Head of caudate nucleus (tissue), 42 donors: ENCODE measurements around the gene CEP97.
"Not testable (repeated sequence)": the region's sequence is repeated elsewhere in the genome, so short reads cannot be mapped to it uniquely, and the experiment has no call there.

ENCODE experiments used
- DNase-seq, 42 donors: peaks; one replicate each; pipeline versions ENCODE4 v3.0.0 to v3.0.0-alpha.2; 2020 to 2021; ENCODE audit warnings: mixed read lengths in 7 of 42
- intact Hi-C: fragments of 100-400 bp; cut with DNase I; formaldehyde crosslinking; loops from one replicate; pipeline ENCODE4 v1.15.0; 2022

The CEP97 gene

GRCh38 chr3:101741914-101742313 lies 17.5 kb downstream of the CEP97 start:
- intact Hi-C loops, DNase-seq: not testable (repeated sequence)

DNA sequence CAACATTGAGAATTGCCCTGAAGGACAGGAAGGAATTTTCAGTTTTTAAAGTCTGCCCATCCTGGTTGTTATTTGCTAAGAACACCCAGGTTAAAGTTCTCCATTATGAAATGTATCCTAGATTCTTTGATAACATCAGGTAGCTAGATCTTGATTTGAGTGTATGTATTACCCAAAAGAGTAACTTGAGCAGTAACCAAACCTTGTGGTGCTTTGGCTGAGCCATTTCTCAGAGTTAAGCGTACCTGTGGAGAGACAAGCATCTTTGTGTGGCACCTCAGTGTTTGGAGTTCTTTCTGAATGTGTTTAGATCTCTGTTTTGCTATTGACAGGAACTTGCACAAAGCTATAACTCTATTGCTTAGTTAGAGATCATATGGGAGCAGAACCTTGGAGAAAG lies 20.4 kb downstream of the CEP97 start:
- intact Hi-C loops = no loop called here
- no peak for DNase-seq

- intact Hi-C loops, DNase-seq: not testable (repeated sequence)
Measured at GRCh38 chr3:101745934-101746333, 21.5 kb downstream of the CEP97 start.

DNA sequence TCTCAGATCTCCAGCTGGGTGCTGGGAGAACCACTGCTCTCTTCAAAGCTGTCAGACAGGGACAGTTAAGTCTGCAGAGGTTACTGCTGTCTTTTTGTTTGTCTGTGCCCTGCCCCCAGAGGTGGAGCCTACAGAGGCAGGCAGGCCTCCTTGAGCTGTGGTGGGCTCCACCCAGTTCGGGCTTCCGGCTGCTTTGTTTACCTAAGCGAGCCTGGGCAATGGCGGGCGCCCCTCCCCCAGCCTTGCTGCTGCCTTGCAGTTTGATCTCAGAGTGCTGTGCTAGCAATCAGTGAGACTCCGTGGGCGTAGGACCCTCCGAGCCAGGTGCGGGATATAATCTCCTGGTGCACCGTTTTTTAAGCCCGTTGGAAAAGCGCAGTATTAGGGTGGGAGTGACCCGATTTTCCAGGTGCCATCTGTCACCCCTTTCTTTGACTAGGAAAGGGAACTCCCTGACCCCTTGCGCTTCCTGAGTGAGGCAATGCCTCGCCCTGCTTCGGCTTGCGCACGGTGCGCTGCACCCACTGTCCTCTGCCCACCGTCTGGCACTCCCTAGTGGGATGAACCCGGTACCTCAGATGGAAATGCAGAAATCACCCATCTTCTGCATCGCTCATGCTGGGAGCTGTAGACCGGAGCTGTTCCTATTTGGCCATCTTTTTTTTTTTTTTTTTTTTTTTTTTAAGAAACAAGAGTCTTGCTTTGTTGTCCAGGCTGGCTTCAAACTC lies 29.1 kb downstream of the CEP97 start:
- intact Hi-C loops, DNase-seq: not testable (repeated sequence)

GRCh38 chr3:101758224-101758623 lies 33.8 kb downstream of the CEP97 start:
- peak in 22 of 42 donors; percentile 11 to 74 (median 32) for DNase-seq

DNA sequence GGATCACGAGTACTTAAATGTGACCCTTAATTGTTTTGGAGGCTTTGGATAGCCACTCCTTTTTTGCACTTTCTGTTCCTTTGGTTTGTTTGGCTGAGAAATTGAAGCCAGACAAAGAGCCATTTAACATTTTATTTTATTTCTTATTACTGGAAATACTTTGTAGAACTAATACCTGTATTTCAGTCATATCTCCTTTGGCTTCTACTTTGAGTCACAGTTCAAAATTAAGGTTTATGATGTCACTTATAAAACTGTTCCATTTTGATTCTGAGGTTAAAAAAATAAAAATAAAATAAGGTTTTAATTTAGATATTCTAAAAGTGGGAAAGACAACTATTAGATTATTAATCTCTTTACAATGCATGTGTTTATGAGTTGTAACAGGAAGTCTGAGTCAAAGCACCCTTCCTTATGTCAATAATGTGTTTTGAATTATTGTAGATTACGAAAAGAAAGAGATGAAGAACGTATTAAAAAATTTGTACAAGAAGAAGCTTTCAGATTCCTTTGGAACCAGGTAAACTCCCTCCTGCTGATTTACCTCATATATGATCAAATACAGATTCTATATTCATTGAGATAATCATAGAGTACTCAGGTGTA lies 37.7 kb downstream of the CEP97 start:
- DNase-seq = no peak
- intact Hi-C loops = no loop called here

More at GRCh38 chr3:101758224-101758623, 33.8 kb downstream of the CEP97 start:
- intact Hi-C loops = no loop called here

- intact Hi-C loops = not testable (repeated sequence)
Measured at GRCh38 chr3:101777745-101778281, 53.4 kb downstream of the CEP97 start.

GRCh38 chr3:101778385-101779046 lies 54.1 kb downstream of the CEP97 start:
- intact Hi-C loops = no loop called here

More at GRCh38 chr3:101777745-101778281, 53.4 kb downstream of the CEP97 start:
- not testable (repeated sequence) for DNase-seq

DNA sequence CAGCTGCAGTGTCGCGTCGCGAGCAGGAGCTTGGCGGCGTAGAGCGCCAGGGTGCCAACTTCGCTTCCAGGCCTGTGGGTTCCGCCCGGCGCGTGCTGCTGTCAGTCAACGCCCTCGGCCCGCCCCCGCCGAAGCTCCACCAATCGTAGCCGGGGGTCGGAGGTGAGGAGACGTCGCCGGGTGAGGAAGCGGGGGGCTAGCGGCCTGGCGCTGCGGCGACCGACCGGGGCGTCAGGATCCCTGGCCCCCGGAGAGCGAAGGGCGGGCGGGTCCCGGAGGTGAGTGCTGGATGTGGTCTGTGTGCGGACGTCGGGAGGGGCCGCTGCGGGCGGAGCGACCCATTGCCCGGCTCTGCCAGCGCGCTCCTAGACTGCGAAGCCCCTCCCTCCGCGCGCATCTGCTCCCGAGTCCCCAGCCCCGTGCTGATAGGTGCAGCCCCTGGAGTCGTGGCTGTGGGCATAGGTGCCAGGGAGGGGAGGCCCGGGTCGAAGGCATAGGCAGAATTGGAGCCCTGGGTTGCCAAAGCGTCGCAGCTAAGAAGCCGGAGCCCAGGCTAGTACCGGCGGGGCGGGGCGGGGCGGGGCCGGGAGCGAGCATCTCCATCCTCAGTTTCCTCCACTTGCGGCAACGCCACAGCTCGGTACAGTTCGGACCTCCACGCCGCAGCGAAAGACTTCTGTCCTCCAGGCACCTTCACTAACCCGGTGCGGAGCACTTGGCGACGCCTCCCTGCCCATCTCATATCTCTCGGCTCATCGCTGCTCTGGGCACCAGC lies 54.8 kb downstream of the CEP97 start, which contains the start of gene NXPE3:
NXPE3 (plus strand) TSS at position 165 of the 775 bp plus-strand sequence. CDS start 6,386 bp downstream, outside the sequence.
- DNase-seq = peak; percentile 94 to 99 (median 98)
- intact Hi-C loops = no loop called here

More at GRCh38 chr3:101778385-101779046, 54.1 kb downstream of the CEP97 start:
- no peak for DNase-seq

GRCh38 chr3:101779822-101780381 lies 55.5 kb downstream of the CEP97 start:
- DNase-seq = no peak
- intact Hi-C loops = loop anchor here (10.0 kb wide), 1 partner anchor 55 kb away; the partner anchor contains the start of gene CEP97

- intact Hi-C loops = loop anchor here (10.0 kb wide), 1 partner anchor 56 kb away; the partner anchor contains the start of gene CEP97
Measured at GRCh38 chr3:101780661-101781060, 56.2 kb downstream of the CEP97 start.

DNA sequence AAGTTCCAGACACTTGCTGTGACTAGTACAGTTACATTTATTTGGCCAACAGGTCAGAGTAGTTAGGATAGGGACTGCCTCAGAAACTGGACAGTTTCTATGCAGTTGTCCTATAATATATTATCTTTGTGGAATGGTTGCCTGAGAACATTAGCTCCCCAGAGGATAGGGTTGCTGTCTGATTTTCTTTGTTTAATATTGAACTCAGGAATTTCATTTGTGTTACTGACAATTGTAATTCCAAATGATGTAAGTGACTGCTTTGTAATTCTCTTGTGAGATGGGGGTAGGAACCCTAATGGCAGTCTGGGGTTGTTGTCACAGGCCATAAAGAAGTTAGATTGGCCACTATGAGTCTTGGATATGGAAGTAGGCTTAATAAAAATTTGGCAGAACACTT lies 56.8 kb downstream of the CEP97 start:
- DNase-seq = no peak
- intact Hi-C loops = loop anchor here (10.0 kb wide), 1 partner anchor 56 kb away; the partner anchor contains the start of gene CEP97

More at GRCh38 chr3:101780661-101781060, 56.2 kb downstream of the CEP97 start:
- DNase-seq = peak in 31 of 42 donors; percentile 25 to 78 (median 50)

DNA sequence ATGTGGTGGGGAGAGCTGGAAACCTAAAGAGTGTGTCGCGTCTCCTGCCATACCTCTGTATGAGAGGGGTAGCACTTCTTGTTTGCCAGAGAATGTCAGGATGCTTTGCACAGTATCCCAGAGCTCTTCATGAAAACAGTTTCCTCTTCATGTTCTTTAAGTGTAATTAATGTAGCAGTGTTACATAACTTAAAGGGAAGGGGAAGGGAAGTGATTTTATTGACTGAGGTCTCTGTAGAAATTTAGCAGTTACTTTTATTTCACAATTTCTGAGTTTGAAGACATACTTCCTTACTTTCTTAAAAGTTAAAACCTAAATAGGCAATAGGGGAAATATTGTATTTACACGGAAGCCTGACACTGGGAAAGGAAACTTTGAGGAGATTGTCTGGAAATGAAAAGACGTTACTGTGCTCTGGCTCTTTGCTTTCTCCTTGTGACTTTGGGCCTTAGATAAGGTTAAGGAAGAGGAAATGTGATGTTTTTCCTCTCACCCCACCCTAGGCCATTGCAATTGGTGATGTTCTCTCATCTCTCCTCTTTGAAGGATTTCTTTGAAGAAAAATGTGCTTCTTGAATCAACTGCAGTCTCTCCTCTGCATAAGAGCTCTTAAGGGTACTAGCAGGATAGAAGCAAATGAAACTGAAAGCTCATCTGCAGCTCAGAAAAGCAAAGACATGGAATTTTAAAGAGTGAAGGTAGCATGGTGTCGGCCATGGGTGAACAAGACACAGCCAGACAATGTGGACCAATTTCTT lies 60.6 kb downstream of the CEP97 start:
- no peak for DNase-seq
- intact Hi-C loops = loop anchor here (10.0 kb wide), 1 partner anchor 60 kb away; the partner anchor contains the start of gene CEP97

DNA sequence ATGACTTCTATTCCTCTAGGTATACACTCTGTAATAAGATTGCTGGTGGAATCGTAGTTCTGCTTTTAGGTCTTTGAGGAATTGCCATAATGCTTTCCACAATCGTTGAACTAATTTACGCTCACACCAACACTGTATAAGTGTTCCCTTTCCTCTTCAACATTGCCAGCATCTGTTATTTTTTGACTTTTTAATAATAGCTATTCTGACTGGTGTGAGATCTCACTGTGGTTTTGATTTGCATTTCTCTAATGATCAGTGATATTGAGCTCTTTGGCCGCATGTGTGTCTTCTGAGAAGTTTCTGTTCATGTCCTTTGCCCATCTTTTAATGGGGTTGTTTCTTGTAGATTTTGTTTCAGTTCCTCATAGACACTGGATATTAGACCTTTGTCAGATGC lies 67.4 kb downstream of the CEP97 start:
- intact Hi-C loops = no loop called here

DNA sequence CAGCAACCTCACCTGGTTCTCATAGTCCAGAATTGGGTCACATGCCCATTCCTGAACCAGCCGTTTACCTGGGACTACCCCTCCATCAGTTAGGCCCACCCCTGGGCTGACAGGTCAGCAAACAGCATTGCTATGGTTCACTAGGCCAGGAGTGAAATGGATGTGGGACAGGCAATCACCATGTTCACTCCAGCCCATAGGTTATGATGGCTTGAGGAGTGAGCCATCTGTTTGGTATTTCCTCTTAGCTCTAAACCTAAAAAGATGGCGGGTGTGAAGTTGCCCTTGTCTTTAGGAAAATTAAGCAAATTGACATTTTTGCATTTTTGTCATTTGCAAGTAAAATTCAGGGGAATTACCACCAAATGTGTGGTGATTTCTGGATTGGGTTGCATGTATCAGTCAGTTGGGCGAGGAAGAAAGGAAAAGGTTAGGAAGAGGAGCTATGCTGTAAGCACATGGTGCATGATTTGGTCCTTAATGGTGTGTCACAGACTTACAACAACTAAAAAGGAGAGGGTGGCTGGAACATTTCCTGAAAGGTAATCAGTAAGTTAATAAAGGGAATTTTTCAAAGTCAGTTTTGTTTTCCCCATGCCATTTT lies 71.8 kb downstream of the CEP97 start:
- intact Hi-C loops = no loop called here
- no peak for DNase-seq

More for the DNA sequence above, 67.4 kb downstream of the CEP97 start:
- DNase-seq = no peak

- intact Hi-C loops = loop anchor here (10.0 kb wide), 2 partner anchors 106 to 734 kb away; no protein-coding TSS in a partner anchor
- no peak for DNase-seq
Measured at GRCh38 chr3:101801174-101801573, 76.8 kb downstream of the CEP97 start.

- intact Hi-C loops = loop anchor here (10.0 kb wide), 2 partner anchors 107 to 733 kb away; no protein-coding TSS in a partner anchor
- DNase-seq = no peak
Measured at GRCh38 chr3:101802179-101802578, 77.8 kb downstream of the CEP97 start.
